Glutamatergic neuron (in vitro differentiated cells): Measurements from ENCODE around the gene CBR4. TPM values are rescaled to one million over a fixed set of nuclear protein-coding genes. Genes with fewer than 3 reads are reported as not detected.

ENCODE experiments used
- DNase-seq: peaks from one replicate; pipeline ENCODE4 v3.0.0; 2022
- H3K27ac Mint-ChIP-seq: one replicate; pipeline ENCODE4 v1.8.0; 2020; ENCODE audit warnings: mild to moderate bottlenecking, mixed read lengths, inconsistent platforms; ENCODE audit not compliant: unreplicated experiment
- H3K27me3 Mint-ChIP-seq: one replicate; pipeline ENCODE4 v1.8.0; 2020; ENCODE audit warnings: mild to moderate bottlenecking, moderate library complexity, mixed read lengths, inconsistent platforms; ENCODE audit not compliant: unreplicated experiment
- H3K36me3 Mint-ChIP-seq: one replicate; pipeline ENCODE4 v1.8.0; 2020; ENCODE audit warnings: mild to moderate bottlenecking, mixed read lengths, inconsistent platforms; ENCODE audit not compliant: unreplicated experiment
- H3K4me1 Mint-ChIP-seq: one replicate; pipeline ENCODE4 v1.8.0; 2020; ENCODE audit warnings: mild to moderate bottlenecking, low read depth, mixed read lengths, inconsistent platforms; ENCODE audit not compliant: unreplicated experiment
- H3K4me3 Mint-ChIP-seq: one replicate; pipeline ENCODE4 v1.8.0; 2020; ENCODE audit warnings: mild to moderate bottlenecking, mixed read lengths, inconsistent platforms; ENCODE audit not compliant: unreplicated experiment
- H3K9me3 Mint-ChIP-seq: one replicate; pipeline ENCODE4 v1.8.0; 2020; ENCODE audit warnings: mild to moderate bottlenecking, moderate library complexity, mixed read lengths, inconsistent platforms; ENCODE audit not compliant: unreplicated experiment
- total RNA-seq: library from RNA; stranded (reverse); fragmentation: NEBNext Ultra II Directional; extraction: Animal tissue kit (Norgen Biotek cat#: 25700); gene quantifications from one replicate; pipeline ENCODE4 v1.2.1, GENCODE V29; 2021; ENCODE audit not compliant: unreplicated experiment
- TF ChIP-seq, protein P1 (sequence below): fragments of 200-600 bp; sonication (generic); IDR thresholded peaks from one replicate; pipeline ENCODE4 v1.5.0; 2021; ENCODE audit not compliant: partially characterized antibody, unreplicated experiment

Gene CBR4
- total RNA-seq, 1 donor from 2014 or later = 59.1 TPM

DNA sequence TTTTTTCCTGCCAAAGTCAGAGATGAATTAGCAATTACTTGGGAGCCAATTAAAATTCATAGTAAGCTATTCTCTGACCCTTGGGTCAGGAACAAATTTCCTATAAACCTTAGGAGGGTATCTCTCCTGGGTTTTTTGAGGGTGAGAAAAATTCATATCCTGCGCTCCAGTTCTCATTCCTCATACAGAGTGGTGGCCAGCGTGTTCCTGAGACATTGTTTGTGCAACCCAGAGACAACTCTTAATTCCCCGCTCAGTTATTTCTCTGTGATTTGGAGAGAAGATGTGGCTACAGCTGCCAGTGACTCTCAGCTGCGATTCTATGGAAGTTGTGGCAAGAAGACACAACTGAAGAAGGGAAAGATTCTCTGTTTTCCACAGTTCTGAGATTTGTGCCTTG, 37.9 kb upstream of the CBR4 start:
- TF ChIP-seq, protein P1, sequence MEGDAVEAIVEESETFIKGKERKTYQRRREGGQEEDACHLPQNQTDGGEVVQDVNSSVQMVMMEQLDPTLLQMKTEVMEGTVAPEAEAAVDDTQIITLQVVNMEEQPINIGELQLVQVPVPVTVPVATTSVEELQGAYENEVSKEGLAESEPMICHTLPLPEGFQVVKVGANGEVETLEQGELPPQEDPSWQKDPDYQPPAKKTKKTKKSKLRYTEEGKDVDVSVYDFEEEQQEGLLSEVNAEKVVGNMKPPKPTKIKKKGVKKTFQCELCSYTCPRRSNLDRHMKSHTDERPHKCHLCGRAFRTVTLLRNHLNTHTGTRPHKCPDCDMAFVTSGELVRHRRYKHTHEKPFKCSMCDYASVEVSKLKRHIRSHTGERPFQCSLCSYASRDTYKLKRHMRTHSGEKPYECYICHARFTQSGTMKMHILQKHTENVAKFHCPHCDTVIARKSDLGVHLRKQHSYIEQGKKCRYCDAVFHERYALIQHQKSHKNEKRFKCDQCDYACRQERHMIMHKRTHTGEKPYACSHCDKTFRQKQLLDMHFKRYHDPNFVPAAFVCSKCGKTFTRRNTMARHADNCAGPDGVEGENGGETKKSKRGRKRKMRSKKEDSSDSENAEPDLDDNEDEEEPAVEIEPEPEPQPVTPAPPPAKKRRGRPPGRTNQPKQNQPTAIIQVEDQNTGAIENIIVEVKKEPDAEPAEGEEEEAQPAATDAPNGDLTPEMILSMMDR = no peak
- H3K27me3 Mint-ChIP-seq = peaks cover under 1% of the 10 kb centered on the region
- H3K4me3 Mint-ChIP-seq = no peak overlapping the region
- no peaks in the 10 kb centered on the region for H3K9me3 Mint-ChIP-seq
- H3K4me1 Mint-ChIP-seq = no peaks in the 10 kb centered on the region
- no peak for DNase-seq
- no peak overlapping the region for H3K27ac Mint-ChIP-seq
- no peaks in the 10 kb centered on the region for H3K36me3 Mint-ChIP-seq

DNA sequence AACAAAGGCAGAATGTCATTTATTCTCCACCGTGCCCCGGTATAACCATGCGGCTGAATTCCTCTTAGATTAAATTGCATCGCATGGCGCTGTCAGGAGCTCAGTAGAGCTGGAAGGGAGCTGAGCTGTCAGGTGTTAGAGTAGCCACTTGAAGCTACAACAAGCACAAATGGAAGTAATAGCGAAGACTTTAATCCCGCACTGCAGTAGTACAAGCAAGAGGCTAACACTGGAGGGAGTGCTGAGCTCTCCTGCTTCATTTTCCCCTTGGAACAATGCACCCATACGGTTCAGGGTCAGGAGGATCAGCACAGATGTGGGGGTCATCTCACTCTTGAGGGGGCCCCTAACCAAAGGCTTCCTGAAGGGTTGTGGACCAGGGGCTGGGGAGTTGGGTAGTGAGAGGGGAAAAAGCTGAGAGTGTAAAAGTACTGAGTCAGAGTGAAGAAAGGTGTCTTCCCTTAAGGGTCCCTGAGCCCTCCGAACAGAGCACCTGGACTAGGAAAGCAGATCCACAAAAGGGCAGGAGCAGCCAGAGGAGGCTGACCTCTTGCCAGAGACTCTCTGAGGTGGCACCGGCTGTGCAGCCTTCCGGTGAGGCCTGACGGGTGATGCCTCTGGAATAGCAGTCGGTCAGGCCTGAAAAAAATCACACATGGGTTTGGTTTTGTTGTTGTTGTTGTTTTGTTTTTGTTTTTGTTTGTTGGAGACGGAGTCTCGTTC, 36.0 kb upstream of the CBR4 start:
- H3K9me3 Mint-ChIP-seq = no peaks in the 10 kb centered on the region
- no peaks in the 10 kb centered on the region for H3K4me1 Mint-ChIP-seq
- no peak overlapping the region for H3K27ac Mint-ChIP-seq
- no peaks in the 10 kb centered on the region for H3K27me3 Mint-ChIP-seq
- TF ChIP-seq, protein P1 = no peak
- H3K36me3 Mint-ChIP-seq = peaks cover 6% of the 10 kb centered on the region
- DNase-seq = no peak
- H3K4me3 Mint-ChIP-seq = no peak overlapping the region

DNA sequence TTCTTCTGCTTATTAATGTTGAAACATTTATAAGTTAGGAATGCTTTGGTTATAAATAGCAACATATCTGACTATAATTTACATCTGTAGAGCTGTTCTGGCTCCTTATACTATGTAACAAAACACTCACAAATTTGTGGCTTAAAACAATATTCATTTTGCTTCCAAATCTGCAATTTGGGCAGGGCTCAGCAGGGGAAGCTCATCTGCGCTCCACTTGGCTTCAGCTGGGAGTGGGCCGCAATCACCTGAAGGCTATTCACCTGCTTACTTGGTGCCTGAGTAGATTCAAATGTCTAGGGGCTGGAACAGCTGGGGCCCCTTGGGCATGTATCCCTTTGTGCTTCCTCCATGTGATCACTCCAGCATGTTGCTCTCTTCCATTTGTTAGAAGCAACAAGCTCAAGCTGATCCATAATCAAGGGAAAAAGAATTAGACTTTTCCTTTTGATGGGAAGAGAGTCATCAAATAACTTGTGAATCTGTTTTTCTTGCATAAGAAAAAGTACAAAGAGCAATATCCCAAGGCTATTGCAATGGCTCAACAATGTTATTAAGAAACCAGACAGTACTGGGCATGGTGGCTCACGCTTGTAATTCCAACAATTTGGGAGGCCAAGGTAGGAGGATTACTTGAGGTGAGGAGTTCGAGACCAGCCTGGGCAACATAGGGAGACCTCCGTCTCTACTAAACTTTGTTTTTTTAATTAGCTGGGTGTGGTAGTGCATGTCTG, 34.8 kb upstream of the CBR4 start:
- Mint-ChIP-seq H3K27ac (no peak overlapping the region), H3K4me1 (no peaks in the 10 kb centered on the region), H3K4me3 (no peak overlapping the region), H3K36me3 (peaks cover 6% of the 10 kb centered on the region), H3K27me3 (no peaks in the 10 kb centered on the region), H3K9me3 (no peaks in the 10 kb centered on the region)
- TF ChIP-seq, protein P1 = no peak
- DNase-seq = no peak

DNA sequence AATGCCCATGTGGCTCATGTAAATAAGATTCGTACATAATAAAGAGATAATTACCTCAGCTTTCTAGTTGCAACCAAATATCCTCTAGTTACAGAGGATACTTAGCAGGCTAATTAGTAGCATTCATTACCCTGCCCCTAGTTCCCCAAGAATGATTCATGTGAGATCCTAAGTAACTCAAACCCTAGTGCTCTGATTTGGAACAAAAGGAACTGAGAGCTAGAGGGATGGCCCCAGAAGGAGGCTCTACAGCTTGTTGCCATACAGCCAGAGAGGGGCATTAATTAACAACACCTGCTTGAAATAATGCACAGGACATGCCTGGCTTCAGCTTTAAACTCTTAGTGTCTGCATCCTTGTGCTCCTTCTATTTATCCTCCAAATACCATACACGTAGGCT, 32.6 kb upstream of the CBR4 start:
- H3K27ac Mint-ChIP-seq = no peak overlapping the region
- no peak overlapping the region for H3K4me3 Mint-ChIP-seq
- no peak for DNase-seq
- no peaks in the 10 kb centered on the region for H3K27me3 Mint-ChIP-seq
- peaks cover 1% of the 10 kb centered on the region for H3K4me1 Mint-ChIP-seq
- no peaks in the 10 kb centered on the region for H3K9me3 Mint-ChIP-seq
- H3K36me3 Mint-ChIP-seq = peaks cover 6% of the 10 kb centered on the region
- TF ChIP-seq, protein P1 = no peak

DNA sequence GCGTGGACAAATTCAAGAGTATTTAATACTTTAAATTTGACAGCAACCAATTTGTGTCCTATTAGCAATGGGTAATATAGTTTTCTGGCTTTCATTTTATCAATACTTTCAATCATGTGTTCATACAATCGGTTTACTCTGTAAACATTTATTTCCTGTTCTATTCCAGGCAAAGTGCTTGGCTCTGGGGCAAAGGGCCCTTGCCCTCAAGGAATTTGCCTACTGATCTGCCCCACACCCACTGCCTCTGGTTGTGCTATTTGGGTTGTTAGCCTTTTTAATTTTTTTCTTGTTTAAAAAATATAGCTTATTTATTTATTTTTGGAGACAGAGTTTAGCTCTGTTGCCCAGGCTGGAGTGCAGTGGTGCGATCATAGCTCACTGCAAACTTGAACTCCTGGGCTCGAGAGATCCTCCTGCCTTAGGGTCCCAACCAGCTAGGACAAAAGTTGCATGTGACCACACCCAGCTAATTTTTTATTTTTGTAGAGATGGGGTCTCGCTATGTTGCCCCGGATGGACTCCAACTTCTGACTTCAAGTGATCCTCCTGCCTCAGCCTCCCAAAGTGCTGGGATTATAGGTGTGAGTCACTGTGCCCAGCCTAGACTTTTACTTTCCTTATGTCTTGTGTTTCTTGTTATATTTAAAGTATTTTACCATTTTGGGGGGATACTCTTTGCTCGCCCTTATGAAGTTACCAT, 30.7 kb upstream of the CBR4 start:
- H3K36me3 Mint-ChIP-seq = peaks cover 6% of the 10 kb centered on the region
- H3K27ac Mint-ChIP-seq = no peak overlapping the region
- H3K4me1 Mint-ChIP-seq = peaks cover 1% of the 10 kb centered on the region
- no peaks in the 10 kb centered on the region for H3K9me3 Mint-ChIP-seq
- H3K27me3 Mint-ChIP-seq = no peaks in the 10 kb centered on the region
- H3K4me3 Mint-ChIP-seq = no peak overlapping the region
- no peak for DNase-seq
- TF ChIP-seq, protein P1 = no peak
